Loucy (cell line): ENCODE measurements around the gene ATF5.

Experiments
- H2AFZ ChIP-seq: fragments of 200-600 bp; sonication (generic); 2 replicates; pipeline ENCODE4 v1.6.0; 2016; ENCODE audit warnings: antibody characterized with exemption, mild to moderate bottlenecking, low read length, moderate library complexity
- H3F3A ChIP-seq: fragments of 200-600 bp; 2 replicates; pipeline ENCODE4 v1.6.0; 2016; ENCODE audit warnings: antibody characterized with exemption, low read depth, mild to moderate bottlenecking
- H3K27me3 ChIP-seq: fragments of 200-600 bp; sonication (generic); 2 replicates; pipeline ENCODE4 v1.6.1; 2014; ENCODE audit warnings: low read length, mild to moderate bottlenecking; ENCODE audit not compliant: insufficient read depth, poor library complexity, severe bottlenecking
- H3K36me3 ChIP-seq: fragments of 200-600 bp; sonication (generic); 2 replicates; pipeline ENCODE4 v1.6.1; 2016; ENCODE audit warnings: low read length; ENCODE audit not compliant: insufficient read depth
- H3K4me1 ChIP-seq: fragments of 200-600 bp; sonication (generic); 2 replicates; pipeline ENCODE4 v1.5.1; 2014; ENCODE audit warnings: low read length, mild to moderate bottlenecking; ENCODE audit not compliant: insufficient read depth, poor library complexity, severe bottlenecking
- H3K4me2 ChIP-seq: fragments of 200-600 bp; sonication (generic); 2 replicates; pipeline ENCODE4 v1.6.0; 2014; ENCODE audit warnings: antibody characterized with exemption, low read length, low read depth, mild to moderate bottlenecking; ENCODE audit not compliant: poor library complexity, severe bottlenecking
- H3K4me3 ChIP-seq: fragments of 200-600 bp; sonication (generic); 2 replicates; pipeline ENCODE4 v1.5.1; 2014; ENCODE audit warnings: low read length, mild to moderate bottlenecking, mixed read lengths; ENCODE audit not compliant: poor library complexity, severe bottlenecking
- H3K79me2 ChIP-seq: fragments of 200-600 bp; sonication (generic); 2 replicates; pipeline ENCODE4 v1.6.1; 2014; ENCODE audit warnings: low read length; ENCODE audit not compliant: insufficient read depth
- H3K9ac ChIP-seq: fragments of 200-600 bp; sonication (generic); 2 replicates; pipeline ENCODE4 v1.6.0; 2014; ENCODE audit warnings: mild to moderate bottlenecking, low read depth, low read length, moderate library complexity; ENCODE audit not compliant: poor library complexity, severe bottlenecking
- H3K9me2 ChIP-seq: fragments of 200-600 bp; sonication (generic); replicated peaks from 2 replicates; pipeline ENCODE4 v1.6.1; 2016; ENCODE audit warnings: low read depth, low read length, mixed read lengths
- H3K9me3 ChIP-seq: fragments of 200-600 bp; sonication (generic); 2 replicates; pipeline ENCODE4 v1.6.1; 2014; ENCODE audit warnings: mild to moderate bottlenecking, antibody characterized with exemption, low read length, low read depth; ENCODE audit not compliant: insufficient read depth
- H4K20me1 ChIP-seq: fragments of 200-600 bp; sonication (generic); 2 replicates; pipeline ENCODE4 v1.6.0; 2014; ENCODE audit warnings: antibody characterized with exemption, low read length, mild to moderate bottlenecking; ENCODE audit not compliant: insufficient read depth, poor library complexity, severe bottlenecking
- EZH2phosphoT487 ChIP-seq: fragments of 200-600 bp; IDR thresholded peaks from 2 replicates; pipeline ENCODE4 v1.6.1; 2018; ENCODE audit warnings: antibody characterized with exemption, mild to moderate bottlenecking, moderate library complexity, borderline replicate concordance
- TF ChIP-seq, protein P1 (sequence below): fragments of 200-600 bp; sonication (generic); conservative IDR thresholded peaks from 2 replicates; pipeline ENCODE4 v1.5.1; 2014; ENCODE audit warnings: mild to moderate bottlenecking, antibody characterized with exemption, low read length

Gene ATF5, protein sequence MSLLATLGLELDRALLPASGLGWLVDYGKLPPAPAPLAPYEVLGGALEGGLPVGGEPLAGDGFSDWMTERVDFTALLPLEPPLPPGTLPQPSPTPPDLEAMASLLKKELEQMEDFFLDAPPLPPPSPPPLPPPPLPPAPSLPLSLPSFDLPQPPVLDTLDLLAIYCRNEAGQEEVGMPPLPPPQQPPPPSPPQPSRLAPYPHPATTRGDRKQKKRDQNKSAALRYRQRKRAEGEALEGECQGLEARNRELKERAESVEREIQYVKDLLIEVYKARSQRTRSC

DNA sequence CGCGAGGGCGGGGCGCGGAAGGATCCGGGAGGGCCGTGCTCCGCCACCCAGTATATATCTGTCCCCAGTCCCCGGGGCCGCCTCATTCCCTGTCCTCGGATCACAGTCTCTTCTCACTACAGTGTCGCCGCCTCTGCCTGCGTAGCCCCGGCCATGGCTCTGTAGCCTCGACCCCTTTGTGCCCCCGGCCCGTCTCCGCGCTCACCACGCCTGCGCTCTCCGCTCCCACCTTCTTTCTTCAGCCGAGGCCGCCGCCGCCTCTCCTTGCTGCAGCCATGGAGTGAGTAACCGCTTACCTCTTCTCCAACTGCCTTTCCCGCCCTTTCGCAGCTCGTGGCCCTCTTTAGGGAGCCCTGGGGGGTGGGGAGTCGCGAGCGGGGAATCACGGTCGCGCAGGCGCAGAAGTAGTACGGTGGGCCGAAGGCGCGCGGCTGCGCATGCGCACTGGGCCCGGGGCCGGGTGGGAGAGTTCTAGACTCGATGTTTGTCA lies at the start of gene ATF5, which contains the start of gene NUP62:
ATF5 (plus strand) TSS at position 85 of the 490 bp plus-strand sequence. CDS start 1,646 bp downstream, outside the sequence.
NUP62 (minus strand) TSS at position 384 of the 490 bp plus-strand sequence. CDS start 19,697 bp downstream, outside the sequence.
- peak within 1 kb of the TSS; percentile 63 for H2AFZ ChIP-seq
- H3K9me2 ChIP-seq, result no peaks in the 10 kb centered on the region
- H3K4me2 ChIP-seq, result peak within 1 kb of the TSS; percentile 96
- no peak for TF ChIP-seq EZH2phosphoT487
- TF ChIP-seq, protein P1, sequence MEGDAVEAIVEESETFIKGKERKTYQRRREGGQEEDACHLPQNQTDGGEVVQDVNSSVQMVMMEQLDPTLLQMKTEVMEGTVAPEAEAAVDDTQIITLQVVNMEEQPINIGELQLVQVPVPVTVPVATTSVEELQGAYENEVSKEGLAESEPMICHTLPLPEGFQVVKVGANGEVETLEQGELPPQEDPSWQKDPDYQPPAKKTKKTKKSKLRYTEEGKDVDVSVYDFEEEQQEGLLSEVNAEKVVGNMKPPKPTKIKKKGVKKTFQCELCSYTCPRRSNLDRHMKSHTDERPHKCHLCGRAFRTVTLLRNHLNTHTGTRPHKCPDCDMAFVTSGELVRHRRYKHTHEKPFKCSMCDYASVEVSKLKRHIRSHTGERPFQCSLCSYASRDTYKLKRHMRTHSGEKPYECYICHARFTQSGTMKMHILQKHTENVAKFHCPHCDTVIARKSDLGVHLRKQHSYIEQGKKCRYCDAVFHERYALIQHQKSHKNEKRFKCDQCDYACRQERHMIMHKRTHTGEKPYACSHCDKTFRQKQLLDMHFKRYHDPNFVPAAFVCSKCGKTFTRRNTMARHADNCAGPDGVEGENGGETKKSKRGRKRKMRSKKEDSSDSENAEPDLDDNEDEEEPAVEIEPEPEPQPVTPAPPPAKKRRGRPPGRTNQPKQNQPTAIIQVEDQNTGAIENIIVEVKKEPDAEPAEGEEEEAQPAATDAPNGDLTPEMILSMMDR, result no peak
- peaks cover 21% of the 10 kb centered on the region; the same call in 1 of the 2 replicates for H3F3A ChIP-seq
- H3K9me3 ChIP-seq, result no peaks in the 10 kb centered on the region
- H3K4me1 ChIP-seq, result peaks cover 57% of the 10 kb centered on the region
- H3K36me3 ChIP-seq, result peaks cover 9% of the 10 kb centered on the region; the same call in 1 of the 2 replicates
- H3K27me3 ChIP-seq, result peaks cover 7% of the 10 kb centered on the region
- peak within 1 kb of the TSS; percentile 88 for H3K4me3 ChIP-seq
- peak within 1 kb of the TSS; percentile 97 for H3K9ac ChIP-seq
- peaks cover 64% of the 10 kb centered on the region for H3K79me2 ChIP-seq
- H4K20me1 ChIP-seq, result peaks cover 43% of the 10 kb centered on the region

GRCh38 chr19:49879243-49879963 lies 49.6 kb upstream of the ATF5 start:
- Histone ChIP-seq H3K4me3 (peak overlapping the region; percentile 95), H3K9me3 (no peaks in the 10 kb centered on the region), H2AFZ (no peak overlapping the region), H3K9me2 (no peaks in the 10 kb centered on the region), H3K4me1 (peaks cover 24% of the 10 kb centered on the region), H4K20me1 (peaks cover 11% of the 10 kb centered on the region), H3F3A (no peaks in the 10 kb centered on the region), H3K4me2 (peak overlapping the region; percentile 99), H3K9ac (no peak overlapping the region), H3K79me2 (peaks cover 32% of the 10 kb centered on the region), H3K36me3 (peaks cover 14% of the 10 kb centered on the region; the same call in 1 of the 2 replicates), H3K27me3 (no peaks in the 10 kb centered on the region)
- TF ChIP-seq, protein P1, result no peak
- TF ChIP-seq EZH2phosphoT487, result no peak

DNA sequence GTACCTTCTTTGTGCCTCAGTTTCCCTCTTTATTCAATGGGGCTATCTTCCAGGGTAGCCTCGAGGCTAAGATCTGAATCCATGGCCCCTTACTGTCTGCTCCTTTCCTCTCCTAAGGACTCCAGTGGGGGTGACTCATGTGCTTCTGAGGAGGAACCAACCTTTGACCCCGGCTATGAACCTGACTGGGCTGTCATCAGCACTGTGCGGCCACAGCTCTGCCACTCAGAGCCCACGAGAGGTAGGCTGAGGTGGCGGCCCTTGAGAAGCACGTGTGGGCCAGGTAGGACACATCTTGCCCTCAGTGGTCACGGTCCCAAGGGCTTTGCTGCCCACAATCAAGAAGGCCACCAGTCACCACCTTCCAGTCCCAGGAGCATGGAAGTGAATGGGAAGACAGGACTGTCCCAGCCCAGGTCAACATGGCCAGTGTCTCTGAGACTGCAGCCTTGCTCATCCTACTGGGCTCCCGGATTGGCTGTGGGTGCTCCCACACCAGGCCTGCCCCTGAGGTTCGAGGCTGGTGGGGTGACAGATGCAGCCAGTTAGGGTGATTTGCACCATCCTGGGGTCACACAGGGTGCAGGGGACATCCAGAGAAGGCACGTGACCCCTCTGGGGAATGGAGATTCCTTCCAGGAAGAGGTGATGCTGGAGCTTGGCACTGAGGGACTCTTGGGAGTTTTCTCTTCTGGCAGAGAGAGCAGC lies 48.7 kb upstream of the ATF5 start:
- H3K27me3 ChIP-seq, result no peaks in the 10 kb centered on the region

More for the DNA sequence above, 48.7 kb upstream of the ATF5 start:
- Histone ChIP-seq H3K9ac (no peak overlapping the region), H4K20me1 (peaks cover 11% of the 10 kb centered on the region), H3K79me2 (peaks cover 23% of the 10 kb centered on the region), H3K9me2 (no peaks in the 10 kb centered on the region), H2AFZ (no peak overlapping the region), H3K4me3 (no peak overlapping the region), H3K36me3 (peaks cover 17% of the 10 kb centered on the region; the same call in 1 of the 2 replicates), H3K4me2 (no peak overlapping the region), H3K9me3 (no peaks in the 10 kb centered on the region), H3K4me1 (peaks cover 21% of the 10 kb centered on the region), H3F3A (no peaks in the 10 kb centered on the region)
- no peak for TF ChIP-seq EZH2phosphoT487
- TF ChIP-seq, protein P1, result no peak
